Measurements from ENCODE around the gene AOPEP.

AOPEP gene

DNA sequence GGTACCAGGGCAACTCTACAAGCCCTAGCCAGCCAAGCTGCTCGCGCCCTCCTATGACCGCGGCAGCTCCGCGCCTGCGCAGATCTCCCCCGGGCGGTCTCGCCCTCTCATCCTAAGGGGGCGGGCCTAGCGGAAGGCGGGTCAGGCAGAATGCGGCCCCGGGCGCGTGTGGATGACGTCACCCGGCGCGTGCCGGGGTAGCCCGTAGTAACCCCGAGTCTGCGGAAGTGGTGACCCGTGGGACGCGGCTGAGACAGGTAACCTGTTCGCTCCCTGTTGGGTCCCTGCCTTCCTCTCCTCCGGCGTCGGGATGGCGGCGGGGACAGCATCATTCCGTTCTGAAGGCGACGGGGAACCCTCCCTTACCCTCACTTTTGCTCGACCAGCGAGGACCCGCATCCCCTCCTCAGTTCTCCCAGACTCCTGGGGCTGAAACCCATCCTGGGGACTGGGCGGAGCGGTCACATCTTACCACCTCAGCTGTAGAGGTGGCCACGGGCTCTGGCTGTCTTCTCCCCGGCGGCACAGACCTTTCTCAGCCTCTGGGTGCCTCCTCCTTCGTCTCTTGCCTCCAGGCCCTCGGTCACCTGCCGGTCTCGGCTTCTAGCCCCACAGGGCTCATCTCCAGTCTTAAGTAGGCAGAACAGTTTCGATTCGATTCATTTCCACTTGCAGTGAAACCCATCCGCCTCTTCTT is at the start of gene AOPEP (continued):
- TF ChIP-seq, protein P1, sequence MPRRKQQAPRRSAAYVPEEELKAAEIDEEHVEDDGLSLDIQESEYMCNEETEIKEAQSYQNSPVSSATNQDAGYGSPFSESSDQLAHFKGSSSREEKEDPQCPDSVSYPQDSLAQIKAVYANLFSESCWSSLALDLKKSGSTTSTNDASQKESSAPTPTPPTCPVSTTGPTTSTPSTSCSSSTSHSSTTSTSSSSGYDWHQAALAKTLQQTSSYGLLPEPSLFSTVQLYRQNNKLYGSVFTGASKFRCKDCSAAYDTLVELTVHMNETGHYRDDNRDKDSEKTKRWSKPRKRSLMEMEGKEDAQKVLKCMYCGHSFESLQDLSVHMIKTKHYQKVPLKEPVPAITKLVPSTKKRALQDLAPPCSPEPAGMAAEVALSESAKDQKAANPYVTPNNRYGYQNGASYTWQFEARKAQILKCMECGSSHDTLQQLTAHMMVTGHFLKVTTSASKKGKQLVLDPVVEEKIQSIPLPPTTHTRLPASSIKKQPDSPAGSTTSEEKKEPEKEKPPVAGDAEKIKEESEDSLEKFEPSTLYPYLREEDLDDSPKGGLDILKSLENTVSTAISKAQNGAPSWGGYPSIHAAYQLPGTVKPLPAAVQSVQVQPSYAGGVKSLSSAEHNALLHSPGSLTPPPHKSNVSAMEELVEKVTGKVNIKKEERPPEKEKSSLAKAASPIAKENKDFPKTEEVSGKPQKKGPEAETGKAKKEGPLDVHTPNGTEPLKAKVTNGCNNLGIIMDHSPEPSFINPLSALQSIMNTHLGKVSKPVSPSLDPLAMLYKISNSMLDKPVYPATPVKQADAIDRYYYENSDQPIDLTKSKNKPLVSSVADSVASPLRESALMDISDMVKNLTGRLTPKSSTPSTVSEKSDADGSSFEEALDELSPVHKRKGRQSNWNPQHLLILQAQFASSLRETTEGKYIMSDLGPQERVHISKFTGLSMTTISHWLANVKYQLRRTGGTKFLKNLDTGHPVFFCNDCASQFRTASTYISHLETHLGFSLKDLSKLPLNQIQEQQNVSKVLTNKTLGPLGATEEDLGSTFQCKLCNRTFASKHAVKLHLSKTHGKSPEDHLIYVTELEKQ (tag by site-specific recombination; IDR thresholded peaks at IDR 0.05; ENCODE audit: borderline replicate concordance) = peak; percentile 22; the same call in 1 of the 2 replicates
- TF ChIP-seq SALL2 (tag by site-specific recombination; IDR thresholded peaks at IDR 0.05; ENCODE audit: borderline replicate concordance) (no peak), FEZF1 (tag by site-specific recombination; IDR thresholded peaks at IDR 0.05) (no peak), ZNF544 (tag by site-specific recombination; IDR thresholded peaks at IDR 0.05) (no peak), ZFHX2 (tag by site-specific recombination; conservative IDR thresholded peaks at IDR 0.05) (peak; percentile 44), ZNF785 (tag by site-specific recombination; IDR thresholded peaks at IDR 0.05) (no peak), BCL11B (tag by site-specific recombination; IDR thresholded peaks at IDR 0.05; ENCODE audit: low read depth) (peak; percentile 59; the same call in 1 of the 2 replicates), ZBTB7A (tag by site-specific recombination; IDR thresholded peaks at IDR 0.05; ENCODE audit: low read depth) (peak; percentile 45; the same call in 1 of the 2 replicates), ZNF433 (tag by site-specific recombination; IDR thresholded peaks at IDR 0.05; ENCODE audit: low read depth) (no peak), ZNF426 (tag by site-specific recombination; IDR thresholded peaks at IDR 0.05) (no peak), HOXA7 (CRISPR knock-in tag; IDR thresholded peaks at IDR 0.05; ENCODE audit: borderline replicate concordance) (no peak), KLF7 (tag by site-specific recombination; IDR thresholded peaks at IDR 0.05; ENCODE audit: borderline replicate concordance) (0 out of 2 replicates have a peak, but pooled peaks have one; percentile 35), SP3 (tag by site-specific recombination; IDR thresholded peaks at IDR 0.05) (peak; percentile 83), ZNF132 (tag by site-specific recombination; IDR thresholded peaks at IDR 0.05; ENCODE audit: borderline replicate concordance) (no peak), ZFP3 (tag by site-specific recombination; IDR thresholded peaks at IDR 0.05; ENCODE audit: low read depth) (no peak)
- TF ChIP-seq, protein P2, sequence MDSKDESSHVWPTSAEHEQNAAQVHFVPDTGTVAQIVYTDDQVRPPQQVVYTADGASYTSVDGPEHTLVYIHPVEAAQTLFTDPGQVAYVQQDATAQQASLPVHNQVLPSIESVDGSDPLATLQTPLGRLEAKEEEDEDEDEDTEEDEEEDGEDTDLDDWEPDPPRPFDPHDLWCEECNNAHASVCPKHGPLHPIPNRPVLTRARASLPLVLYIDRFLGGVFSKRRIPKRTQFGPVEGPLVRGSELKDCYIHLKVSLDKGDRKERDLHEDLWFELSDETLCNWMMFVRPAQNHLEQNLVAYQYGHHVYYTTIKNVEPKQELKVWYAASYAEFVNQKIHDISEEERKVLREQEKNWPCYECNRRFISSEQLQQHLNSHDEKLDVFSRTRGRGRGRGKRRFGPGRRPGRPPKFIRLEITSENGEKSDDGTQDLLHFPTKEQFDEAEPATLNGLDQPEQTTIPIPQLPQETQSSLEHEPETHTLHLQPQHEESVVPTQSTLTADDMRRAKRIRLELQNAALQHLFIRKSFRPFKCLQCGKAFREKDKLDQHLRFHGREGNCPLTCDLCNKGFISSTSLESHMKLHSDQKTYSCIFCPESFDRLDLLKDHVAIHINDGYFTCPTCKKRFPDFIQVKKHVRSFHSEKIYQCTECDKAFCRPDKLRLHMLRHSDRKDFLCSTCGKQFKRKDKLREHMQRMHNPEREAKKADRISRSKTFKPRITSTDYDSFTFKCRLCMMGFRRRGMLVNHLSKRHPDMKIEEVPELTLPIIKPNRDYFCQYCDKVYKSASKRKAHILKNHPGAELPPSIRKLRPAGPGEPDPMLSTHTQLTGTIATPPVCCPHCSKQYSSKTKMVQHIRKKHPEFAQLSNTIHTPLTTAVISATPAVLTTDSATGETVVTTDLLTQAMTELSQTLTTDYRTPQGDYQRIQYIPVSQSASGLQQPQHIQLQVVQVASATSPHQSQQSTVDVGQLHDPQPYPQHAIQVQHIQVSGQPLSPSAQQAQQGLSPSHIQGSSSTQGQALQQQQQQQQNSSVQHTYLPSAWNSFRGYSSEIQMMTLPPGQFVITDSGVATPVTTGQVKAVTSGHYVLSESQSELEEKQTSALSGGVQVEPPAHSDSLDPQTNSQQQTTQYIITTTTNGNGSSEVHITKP (tag by site-specific recombination; IDR thresholded peaks at IDR 0.05) = 0 out of 2 replicates have a peak, but pooled peaks have one; percentile 15
- TF ChIP-seq, protein P3, sequence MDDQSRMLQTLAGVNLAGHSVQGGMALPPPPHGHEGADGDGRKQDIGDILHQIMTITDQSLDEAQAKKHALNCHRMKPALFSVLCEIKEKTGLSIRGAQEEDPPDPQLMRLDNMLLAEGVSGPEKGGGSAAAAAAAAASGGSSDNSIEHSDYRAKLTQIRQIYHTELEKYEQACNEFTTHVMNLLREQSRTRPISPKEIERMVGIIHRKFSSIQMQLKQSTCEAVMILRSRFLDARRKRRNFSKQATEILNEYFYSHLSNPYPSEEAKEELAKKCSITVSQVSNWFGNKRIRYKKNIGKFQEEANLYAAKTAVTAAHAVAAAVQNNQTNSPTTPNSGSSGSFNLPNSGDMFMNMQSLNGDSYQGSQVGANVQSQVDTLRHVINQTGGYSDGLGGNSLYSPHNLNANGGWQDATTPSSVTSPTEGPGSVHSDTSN (CRISPR knock-in tag; IDR thresholded peaks at IDR 0.05) = 0 out of 2 replicates have a peak, but pooled peaks have one; percentile 8
- TF ChIP-seq, protein P4, sequence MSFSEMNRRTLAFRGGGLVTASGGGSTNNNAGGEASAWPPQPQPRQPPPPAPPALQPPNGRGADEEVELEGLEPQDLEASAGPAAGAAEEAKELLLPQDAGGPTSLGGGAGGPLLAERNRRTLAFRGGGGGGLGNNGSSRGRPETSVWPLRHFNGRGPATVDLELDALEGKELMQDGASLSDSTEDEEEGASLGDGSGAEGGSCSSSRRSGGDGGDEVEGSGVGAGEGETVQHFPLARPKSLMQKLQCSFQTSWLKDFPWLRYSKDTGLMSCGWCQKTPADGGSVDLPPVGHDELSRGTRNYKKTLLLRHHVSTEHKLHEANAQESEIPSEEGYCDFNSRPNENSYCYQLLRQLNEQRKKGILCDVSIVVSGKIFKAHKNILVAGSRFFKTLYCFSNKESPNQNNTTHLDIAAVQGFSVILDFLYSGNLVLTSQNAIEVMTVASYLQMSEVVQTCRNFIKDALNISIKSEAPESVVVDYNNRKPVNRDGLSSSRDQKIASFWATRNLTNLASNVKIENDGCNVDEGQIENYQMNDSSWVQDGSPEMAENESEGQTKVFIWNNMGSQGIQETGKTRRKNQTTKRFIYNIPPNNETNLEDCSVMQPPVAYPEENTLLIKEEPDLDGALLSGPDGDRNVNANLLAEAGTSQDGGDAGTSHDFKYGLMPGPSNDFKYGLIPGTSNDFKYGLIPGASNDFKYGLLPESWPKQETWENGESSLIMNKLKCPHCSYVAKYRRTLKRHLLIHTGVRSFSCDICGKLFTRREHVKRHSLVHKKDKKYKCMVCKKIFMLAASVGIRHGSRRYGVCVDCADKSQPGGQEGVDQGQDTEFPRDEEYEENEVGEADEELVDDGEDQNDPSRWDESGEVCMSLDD (tag by site-specific recombination; IDR thresholded peaks at IDR 0.05) = peak; percentile 94
- TF ChIP-seq, protein P5, sequence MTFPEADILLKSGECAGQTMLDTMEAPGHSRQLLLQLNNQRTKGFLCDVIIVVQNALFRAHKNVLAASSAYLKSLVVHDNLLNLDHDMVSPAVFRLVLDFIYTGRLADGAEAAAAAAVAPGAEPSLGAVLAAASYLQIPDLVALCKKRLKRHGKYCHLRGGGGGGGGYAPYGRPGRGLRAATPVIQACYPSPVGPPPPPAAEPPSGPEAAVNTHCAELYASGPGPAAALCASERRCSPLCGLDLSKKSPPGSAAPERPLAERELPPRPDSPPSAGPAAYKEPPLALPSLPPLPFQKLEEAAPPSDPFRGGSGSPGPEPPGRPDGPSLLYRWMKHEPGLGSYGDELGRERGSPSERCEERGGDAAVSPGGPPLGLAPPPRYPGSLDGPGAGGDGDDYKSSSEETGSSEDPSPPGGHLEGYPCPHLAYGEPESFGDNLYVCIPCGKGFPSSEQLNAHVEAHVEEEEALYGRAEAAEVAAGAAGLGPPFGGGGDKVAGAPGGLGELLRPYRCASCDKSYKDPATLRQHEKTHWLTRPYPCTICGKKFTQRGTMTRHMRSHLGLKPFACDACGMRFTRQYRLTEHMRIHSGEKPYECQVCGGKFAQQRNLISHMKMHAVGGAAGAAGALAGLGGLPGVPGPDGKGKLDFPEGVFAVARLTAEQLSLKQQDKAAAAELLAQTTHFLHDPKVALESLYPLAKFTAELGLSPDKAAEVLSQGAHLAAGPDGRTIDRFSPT (tag by site-specific recombination; IDR thresholded peaks at IDR 0.05) = 0 out of 2 replicates have a peak, but pooled peaks have one; percentile 16
- TF ChIP-seq, protein P6, sequence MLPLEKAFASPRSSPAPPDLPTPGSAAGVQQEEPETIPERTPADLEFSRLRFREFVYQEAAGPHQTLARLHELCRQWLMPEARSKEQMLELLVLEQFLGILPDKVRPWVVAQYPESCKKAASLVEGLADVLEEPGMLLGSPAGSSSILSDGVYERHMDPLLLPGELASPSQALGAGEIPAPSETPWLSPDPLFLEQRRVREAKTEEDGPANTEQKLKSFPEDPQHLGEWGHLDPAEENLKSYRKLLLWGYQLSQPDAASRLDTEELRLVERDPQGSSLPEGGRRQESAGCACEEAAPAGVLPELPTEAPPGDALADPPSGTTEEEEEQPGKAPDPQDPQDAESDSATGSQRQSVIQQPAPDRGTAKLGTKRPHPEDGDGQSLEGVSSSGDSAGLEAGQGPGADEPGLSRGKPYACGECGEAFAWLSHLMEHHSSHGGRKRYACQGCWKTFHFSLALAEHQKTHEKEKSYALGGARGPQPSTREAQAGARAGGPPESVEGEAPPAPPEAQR (tag by site-specific recombination; IDR thresholded peaks at IDR 0.05) = 0 out of 2 replicates have a peak, but pooled peaks have one; percentile 29
- TF ChIP-seq, protein P7, sequence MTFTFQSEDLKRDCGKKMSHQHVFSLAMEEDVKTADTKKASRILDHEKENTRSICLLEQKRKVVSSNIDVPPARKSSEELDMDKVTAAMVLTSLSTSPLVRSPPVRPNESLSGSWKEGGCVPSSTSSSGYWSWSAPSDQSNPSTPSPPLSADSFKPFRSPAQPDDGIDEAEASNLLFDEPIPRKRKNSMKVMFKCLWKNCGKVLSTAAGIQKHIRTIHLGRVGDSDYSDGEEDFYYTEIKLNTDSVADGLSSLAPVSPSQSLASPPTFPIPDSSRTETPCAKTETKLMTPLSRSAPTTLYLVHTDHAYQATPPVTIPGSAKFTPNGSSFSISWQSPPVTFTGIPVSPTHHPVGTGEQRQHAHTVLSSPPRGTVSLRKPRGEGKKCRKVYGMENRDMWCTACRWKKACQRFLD (tag by site-specific recombination; IDR thresholded peaks at IDR 0.05) = no peak

Data from HEK293 (cell line).